ENCODE data around the gene HSPA1L. TPM values are rescaled to one million over a fixed set of nuclear protein-coding genes. Genes with fewer than 3 reads are reported as not detected.

HSPA1L gene
- total RNA-seq, 2 experiments from 2014 or later = 2.8 to 3.0 TPM

- DNase-seq = peak; percentile 83
- Mint-ChIP-seq H3K9me3 (no peaks in the 10 kb centered on the region), H3K27me3 (no peaks in the 10 kb centered on the region), H3K4me1 (peaks cover 43% of the 10 kb centered on the region), H3K4me3 (peak within 1 kb of the TSS; percentile 63), H3K27ac (peak within 1 kb of the TSS; percentile 84), H3K36me3 (ENCODE audit: low read depth) (peaks cover 22% of the 10 kb centered on the region)
- ChIA-PET POLR2A (interaction anchor here (0.6 to 3.2 kb wide), 13 partner anchors 9 to 282 kb away, joined by 3 to 14 read pairs (median 5); partner anchors contain the start of genes BAG6, DDAH2, GPANK1 and HSPA1B), CTCF (interaction anchor here (0.8 to 1.4 kb wide), 3 partner anchors 8 to 92 kb away, joined by 3 to 9 read pairs (median 5); no protein-coding TSS in a partner anchor)
Measured at GRCh38 chr6:31776989-31777666, 38.0 kb downstream of the HSPA1L start, which contains the start of gene VWA7. TSS of gene VWA7 (minus strand) at chr6:31777328. CDS start at chr6:31776779, 549 bp downstream.

DNA sequence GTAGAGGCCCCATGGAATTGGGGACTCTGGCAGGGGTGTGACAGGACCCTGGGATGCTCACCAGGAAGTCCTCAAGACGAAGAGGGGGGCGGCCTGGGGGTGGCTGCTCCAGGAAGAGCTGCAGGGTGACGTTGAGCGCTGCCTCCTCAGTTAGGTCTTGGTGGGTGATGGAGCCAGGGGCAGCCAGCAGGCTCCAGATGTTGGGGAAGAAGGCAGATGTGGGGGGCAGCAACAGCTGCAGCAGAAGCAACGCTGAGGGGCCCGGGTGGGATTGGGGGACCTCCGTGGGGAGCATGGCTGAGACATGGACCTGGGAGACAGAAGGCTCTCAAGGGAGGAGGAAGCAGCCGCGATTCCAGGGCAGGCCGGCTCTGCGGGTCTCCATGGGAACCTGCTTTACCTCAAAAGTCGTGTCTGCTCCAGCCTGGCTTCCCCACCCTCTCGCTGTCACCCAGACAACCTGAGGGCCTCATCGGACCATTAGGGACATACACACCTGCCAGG lies 38.5 kb downstream of the HSPA1L start:
- peaks cover 47% of the 10 kb centered on the region for H3K4me1 Mint-ChIP-seq
- H3K27me3 Mint-ChIP-seq = no peaks in the 10 kb centered on the region
- no peaks in the 10 kb centered on the region for H3K9me3 Mint-ChIP-seq
- POLR2A ChIA-PET = interaction anchor here (1.2 to 3.2 kb wide), 10 partner anchors 13 to 125 kb away, joined by 3 to 14 read pairs (median 10); partner anchors contain the start of genes BAG6, GPANK1, HSPA1B and MSH5
- H3K27ac Mint-ChIP-seq = peak overlapping the region; percentile 84
- CTCF ChIA-PET = no interaction called here
- no peak for DNase-seq
- H3K36me3 Mint-ChIP-seq (ENCODE audit: low read depth) = peaks cover 22% of the 10 kb centered on the region
- H3K4me3 Mint-ChIP-seq = peak overlapping the region; percentile 63

DNA sequence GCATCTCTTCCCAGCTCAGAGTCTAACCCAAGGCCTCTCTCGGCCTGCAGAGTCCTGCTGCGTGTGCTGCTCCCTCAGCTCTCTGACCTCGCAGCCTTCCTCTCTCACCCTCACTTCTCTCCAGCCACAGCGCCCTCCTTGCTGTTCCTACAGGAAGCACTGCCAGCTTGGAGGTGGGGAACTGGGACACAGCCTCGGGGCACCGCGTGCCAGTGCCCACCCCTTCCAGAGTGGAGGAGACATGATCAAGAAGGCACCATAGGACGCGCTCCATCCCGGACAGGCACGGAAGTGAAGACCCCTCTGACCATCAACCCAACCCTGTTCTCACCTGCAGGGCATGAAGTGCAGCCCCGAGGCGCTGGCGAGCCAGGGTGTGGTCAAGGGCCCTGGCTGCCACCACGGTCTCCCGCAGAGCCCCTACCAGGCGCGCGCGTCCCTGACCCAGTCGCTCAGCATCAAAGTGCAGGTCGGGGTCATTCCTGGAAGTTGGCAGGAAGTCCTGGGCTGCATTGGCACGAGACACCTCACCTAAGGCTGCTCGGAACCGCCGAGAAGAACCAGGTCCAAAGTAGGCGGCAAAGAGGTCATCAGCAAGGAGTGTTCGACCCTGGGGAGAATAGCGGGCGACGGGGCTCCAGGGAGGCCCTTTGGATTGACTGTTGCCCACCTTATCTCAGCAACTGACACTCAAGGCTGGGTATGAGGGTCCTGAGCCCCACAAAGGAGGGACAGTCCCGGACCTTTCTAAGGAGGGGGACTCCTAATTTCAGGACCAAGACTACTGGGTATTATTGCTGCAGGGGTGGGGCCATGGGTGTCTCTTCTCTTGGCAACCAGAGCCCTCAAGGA lies 39.2 kb downstream of the HSPA1L start:
- Mint-ChIP-seq H3K4me1 (peaks cover 53% of the 10 kb centered on the region), H3K36me3 (ENCODE audit: low read depth) (peaks cover 23% of the 10 kb centered on the region), H3K27me3 (no peaks in the 10 kb centered on the region), H3K4me3 (peak overlapping the region; percentile 63), H3K27ac (peak overlapping the region; percentile 84), H3K9me3 (no peaks in the 10 kb centered on the region)
- ChIA-PET POLR2A (interaction anchor here (1.2 to 8.2 kb wide), 6 partner anchors 9 to 38 kb away, joined by 4 to 103 read pairs (median 8); partner anchors contain the start of genes CLIC1, LSM2, MSH5 and VARS1), CTCF (interaction anchor here (0.7 to 1.2 kb wide), 3 partner anchors 11 to 31 kb away, joined by 3 to 4 read pairs (median 3); partner anchors contain the start of genes LSM2 and VARS1)
- DNase-seq = no peak

- peaks cover 56% of the 10 kb centered on the region for H3K4me1 Mint-ChIP-seq
- peaks cover 19% of the 10 kb centered on the region for H3K36me3 Mint-ChIP-seq (ENCODE audit: low read depth)
- no peak overlapping the region for H3K4me3 Mint-ChIP-seq
- H3K9me3 Mint-ChIP-seq = no peaks in the 10 kb centered on the region
- no peaks in the 10 kb centered on the region for H3K27me3 Mint-ChIP-seq
- peak overlapping the region; percentile 63 for H3K27ac Mint-ChIP-seq
- ChIA-PET CTCF (interaction anchor here (0.5 to 1.2 kb wide), 4 partner anchors 11 to 1483 kb away, joined by 3 to 4 read pairs (median 3); partner anchors contain the start of genes LSM2 and VARS1), POLR2A (interaction anchor here (0.9 to 8.2 kb wide), 7 partner anchors 10 to 122 kb away, joined by 3 to 103 read pairs (median 5); partner anchors contain the start of genes CLIC1, EHMT2, LSM2 and MSH5)
- DNase-seq = no peak
Measured at GRCh38 chr6:31775184-31775583, 39.9 kb downstream of the HSPA1L start.

- DNase-seq = no peak
- Mint-ChIP-seq H3K4me3 (peak overlapping the region; percentile 49), H3K36me3 (ENCODE audit: low read depth) (peaks cover 22% of the 10 kb centered on the region), H3K4me1 (peaks cover 59% of the 10 kb centered on the region), H3K27me3 (no peaks in the 10 kb centered on the region), H3K27ac (peak overlapping the region; percentile 74), H3K9me3 (no peaks in the 10 kb centered on the region)
- ChIA-PET POLR2A (interaction anchor here (0.7 to 8.2 kb wide), 4 partner anchors 34 to 55 kb away, joined by 3 to 103 read pairs (median 4); partner anchors contain the start of genes CLIC1, DDAH2, HSPA1B and MSH5), CTCF (interaction anchor here (0.6 to 5.5 kb wide), 6 partner anchors 13 to 1176 kb away, joined by 3 to 88 read pairs (median 4); partner anchors contain the start of genes DDAH2 and MSH5)
Measured at GRCh38 chr6:31771992-31772358, 43.1 kb downstream of the HSPA1L start.

DNA sequence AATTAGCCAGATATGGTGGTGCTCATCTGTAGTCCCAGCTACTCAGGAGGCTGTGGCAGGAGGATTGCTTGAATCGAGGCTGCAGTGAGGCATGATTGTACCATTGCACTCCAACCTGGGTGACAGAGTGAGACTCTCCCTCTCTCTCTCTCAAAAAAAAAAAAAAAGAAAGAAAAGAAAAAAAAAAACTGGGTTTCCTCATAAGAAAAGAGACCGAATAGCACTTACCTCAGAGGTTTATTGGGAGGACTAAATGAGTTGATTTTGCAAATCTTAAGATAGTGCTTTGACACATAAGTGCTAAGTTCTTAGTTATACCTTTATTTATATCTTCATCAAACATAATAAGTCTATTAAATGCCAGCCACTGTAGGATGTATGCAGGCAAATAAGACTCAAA lies 44.2 kb downstream of the HSPA1L start:
- H3K27me3 Mint-ChIP-seq = no peaks in the 10 kb centered on the region
- no peak for DNase-seq
- peaks cover 47% of the 10 kb centered on the region for H3K4me1 Mint-ChIP-seq
- no peak overlapping the region for H3K4me3 Mint-ChIP-seq
- H3K27ac Mint-ChIP-seq = peak overlapping the region; percentile 72
- ChIA-PET POLR2A (interaction anchor here (0.8 to 8.2 kb wide), 6 partner anchors 16 to 201 kb away, joined by 3 to 103 read pairs (median 4); partner anchors contain the start of genes CLIC1, CSNK2B, DXO and HSPA1B), CTCF (interaction anchor here (0.7 to 5.5 kb wide), 19 partner anchors 12 to 169 kb away, joined by 3 to 88 read pairs (median 7); partner anchors contain the start of genes ABHD16A, DDAH2, GPANK1 and HSPA1A)
- H3K9me3 Mint-ChIP-seq = no peaks in the 10 kb centered on the region
- peaks cover 24% of the 10 kb centered on the region for H3K36me3 Mint-ChIP-seq (ENCODE audit: low read depth)

- ChIA-PET CTCF (interaction anchor here (0.6 to 5.5 kb wide), 45 partner anchors 8 to 170 kb away, joined by 3 to 88 read pairs (median 5); partner anchors contain the start of genes ABHD16A, CLIC1, DDAH2 and GPANK1), POLR2A (interaction anchor here (0.8 to 8.2 kb wide), 11 partner anchors 9 to 202 kb away, joined by 3 to 103 read pairs (median 4); partner anchors contain the start of genes ABHD16A, CLIC1, CSNK2B and DXO)
- peaks cover 23% of the 10 kb centered on the region for H3K36me3 Mint-ChIP-seq (ENCODE audit: low read depth)
- H3K27ac Mint-ChIP-seq = peak overlapping the region; percentile 57
- no peaks in the 10 kb centered on the region for H3K9me3 Mint-ChIP-seq
- DNase-seq = peak; percentile 86
- H3K27me3 Mint-ChIP-seq = no peaks in the 10 kb centered on the region
- H3K4me3 Mint-ChIP-seq = no peak overlapping the region
- H3K4me1 Mint-ChIP-seq = peaks cover 37% of the 10 kb centered on the region
Measured at GRCh38 chr6:31769684-31770371, 45.3 kb downstream of the HSPA1L start.

DNA sequence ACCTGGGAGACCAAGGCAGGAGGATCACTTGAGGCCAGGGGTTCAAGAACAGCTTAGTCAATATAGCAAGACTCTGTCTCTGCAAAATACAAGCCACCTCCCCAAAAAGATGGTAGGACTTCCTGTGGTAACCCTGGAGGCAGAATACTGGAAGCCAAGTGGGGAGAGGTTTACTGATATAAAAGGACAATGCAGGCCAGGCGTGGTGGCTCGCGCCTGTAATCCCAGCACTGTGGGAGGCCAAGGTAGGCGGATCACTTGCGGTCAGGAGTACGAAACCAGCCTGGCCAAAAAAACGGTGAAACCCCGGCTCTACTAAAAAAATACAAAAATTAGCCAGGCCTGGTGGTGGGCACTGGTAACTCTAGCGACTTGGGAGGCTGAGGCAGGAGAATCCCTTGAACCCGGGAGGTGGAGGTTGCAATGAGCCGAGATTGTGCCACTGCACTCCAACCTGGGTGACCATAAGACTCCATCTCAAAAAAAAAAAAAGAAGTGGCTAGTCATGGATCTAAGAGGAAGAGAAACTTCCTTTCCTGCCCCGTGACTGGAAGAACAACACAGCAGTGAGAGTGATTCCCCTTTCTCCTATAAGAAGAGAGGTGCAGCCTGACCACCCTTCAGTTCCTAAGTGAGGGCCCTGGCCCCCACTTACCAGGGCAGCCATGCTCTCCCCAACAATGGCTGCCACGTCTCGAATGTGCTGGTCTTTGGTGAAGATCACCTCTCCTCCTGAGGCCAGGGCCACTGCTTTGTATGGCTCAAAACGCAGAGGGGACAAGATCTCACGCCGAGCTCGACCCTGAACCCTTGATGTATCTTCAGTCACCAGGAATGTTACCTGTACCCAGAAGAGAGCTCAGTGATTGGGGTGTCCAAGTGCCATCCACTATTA lies 46.5 kb downstream of the HSPA1L start:
- Mint-ChIP-seq H3K27me3 (no peaks in the 10 kb centered on the region), H3K36me3 (ENCODE audit: low read depth) (peaks cover 25% of the 10 kb centered on the region), H3K27ac (no peak overlapping the region), H3K9me3 (no peaks in the 10 kb centered on the region), H3K4me1 (peaks cover 43% of the 10 kb centered on the region), H3K4me3 (no peak overlapping the region)
- ChIA-PET POLR2A (interaction anchor here (0.7 to 8.2 kb wide), 3 partner anchors 28 to 39 kb away, joined by 3 to 103 read pairs (median 7); partner anchors contain the start of genes CLIC1, DDAH2 and MSH5), CTCF (interaction anchor here (0.9 to 5.5 kb wide), 16 partner anchors 9 to 117 kb away, joined by 3 to 88 read pairs (median 10); partner anchors contain the start of genes CLIC1, DDAH2, LSM2 and MSH5)
- DNase-seq = no peak

GRCh38 chr6:31767096-31767645 lies 47.9 kb downstream of the HSPA1L start:
- Mint-ChIP-seq H3K36me3 (ENCODE audit: low read depth) (peaks cover 30% of the 10 kb centered on the region), H3K4me1 (peaks cover 36% of the 10 kb centered on the region), H3K27ac (no peak overlapping the region), H3K4me3 (no peak overlapping the region), H3K9me3 (no peaks in the 10 kb centered on the region), H3K27me3 (no peaks in the 10 kb centered on the region)
- ChIA-PET POLR2A (interaction anchor here (0.5 to 1.1 kb wide), 2 partner anchors 26 to 30 kb away, joined by 3 read pairs; partner anchors contain the start of gene CLIC1), CTCF (interaction anchor here (0.7 to 0.9 kb wide), 2 partner anchors 27 to 28 kb away, joined by 3 read pairs; partner anchors contain the start of gene MSH5)
- no peak for DNase-seq
